GM18520 (cell line): Measurements from ENCODE around the gene PARD3.

Experiments used
- ATAC-seq: cut with Tn5 transposase; IDR thresholded peaks from one replicate; pipeline ENCODE4 v1.9.1; 2021; ENCODE audit not compliant: unreplicated experiment

The PARD3 gene

DNA sequence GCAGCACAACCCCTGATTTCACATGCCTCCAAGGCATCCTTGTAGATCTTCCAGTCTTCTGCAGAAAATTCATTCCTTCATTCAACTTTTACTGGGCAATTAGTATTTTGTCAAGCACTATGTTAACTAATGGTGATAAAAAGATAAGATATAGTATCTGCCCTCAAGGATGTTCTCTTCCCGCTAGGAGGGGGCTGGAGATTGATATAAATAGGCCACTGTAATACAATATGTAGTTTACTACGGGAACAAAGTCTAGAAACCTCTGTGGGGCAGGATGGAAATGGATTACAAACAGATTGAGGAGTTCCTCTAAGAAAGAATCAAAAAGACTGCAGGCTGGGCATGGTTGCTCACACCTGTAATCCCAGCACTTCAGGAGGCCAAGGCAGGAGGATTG, 10.3 kb upstream of the PARD3 start:
- ATAC-seq, result no peak

DNA sequence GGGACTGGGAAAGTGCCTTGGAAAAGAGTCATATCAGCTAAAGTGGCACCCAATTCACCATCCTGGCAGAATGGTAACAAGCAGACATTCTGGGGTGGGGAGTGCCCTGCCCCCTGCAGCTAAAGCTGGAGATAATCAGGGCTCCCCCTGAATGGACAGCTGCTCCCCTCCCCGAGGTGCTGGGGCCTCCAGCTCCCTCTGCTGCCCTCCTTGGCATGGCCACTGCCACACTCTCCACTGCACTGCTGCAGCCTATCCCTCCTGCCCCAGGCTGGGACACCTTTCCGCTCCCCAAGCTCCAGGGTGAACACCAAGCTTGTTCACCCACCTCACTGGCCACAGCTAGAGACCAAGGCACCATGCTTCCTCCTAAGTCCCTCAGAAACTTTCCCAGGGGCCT, 9.8 kb upstream of the PARD3 start:
- no peak for ATAC-seq

DNA sequence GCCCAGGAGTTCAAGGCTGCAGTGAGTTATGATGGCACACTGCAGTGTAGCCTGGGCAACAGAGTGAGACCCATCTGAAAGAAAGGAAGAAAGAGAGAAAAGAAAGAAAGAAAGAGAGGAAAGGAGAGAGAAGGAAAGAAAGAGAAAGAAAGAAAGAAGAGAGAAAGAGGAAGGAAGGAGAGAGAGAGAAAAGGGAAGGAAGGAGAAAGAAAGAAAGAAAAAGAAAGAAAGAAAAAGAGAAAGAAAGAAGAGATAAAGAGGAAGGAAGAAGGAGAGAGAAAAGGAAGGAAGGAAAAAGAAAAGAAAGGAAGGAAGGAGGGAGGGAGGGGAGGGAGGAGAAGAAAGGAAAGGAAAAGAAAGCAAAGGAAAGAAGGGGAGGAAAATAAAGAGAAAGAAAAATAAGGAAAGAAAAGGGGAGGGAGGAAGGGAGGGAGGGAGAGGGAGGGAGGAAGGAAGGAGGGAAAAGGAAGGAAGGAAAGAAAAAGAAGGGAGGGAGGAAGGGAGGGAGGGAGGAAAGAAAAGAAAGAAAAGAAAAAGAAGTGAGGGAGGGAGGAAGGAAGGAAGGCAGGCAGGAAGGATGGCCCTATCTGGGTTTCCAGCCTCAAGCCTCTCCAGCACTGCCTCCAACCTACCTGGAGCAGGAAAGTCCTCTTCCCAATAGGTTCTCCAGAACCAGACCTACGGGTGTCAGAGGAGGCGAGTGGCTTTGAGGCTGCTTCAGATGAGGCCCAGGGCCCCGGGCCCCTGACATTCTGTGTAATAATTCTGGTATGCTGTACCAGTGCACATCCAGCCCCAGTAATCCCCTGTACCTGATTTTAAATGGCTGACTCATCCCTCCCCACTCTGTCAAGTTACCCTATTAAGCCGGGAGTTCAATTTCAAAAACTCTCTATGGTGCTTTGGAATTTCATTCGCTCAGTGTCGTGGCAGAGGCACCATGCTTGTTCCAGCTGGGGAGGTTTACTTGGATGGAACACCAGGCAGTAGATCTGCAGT, 6.8 kb upstream of the PARD3 start:
- no peak for ATAC-seq

DNA sequence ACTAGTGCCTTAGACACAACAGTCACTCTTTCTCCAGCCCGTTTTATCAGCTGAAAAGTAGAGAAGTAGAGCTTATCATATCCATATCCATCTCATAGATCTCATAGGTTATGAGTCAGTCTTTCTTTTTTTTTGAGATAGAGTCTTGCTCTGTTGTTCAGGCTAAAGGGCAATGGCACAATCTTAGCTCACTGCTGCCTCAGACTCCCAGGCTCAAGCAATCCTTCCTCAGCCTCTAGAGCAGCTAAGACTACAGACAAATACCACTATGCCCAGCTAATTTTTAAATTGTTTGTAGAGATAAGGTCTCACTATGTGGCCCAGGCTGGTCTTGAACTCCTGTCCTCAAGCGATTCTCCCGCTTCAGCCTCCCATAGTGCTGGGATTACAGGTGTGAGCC, 2.5 kb upstream of the PARD3 start:
- ATAC-seq, result no peak

DNA sequence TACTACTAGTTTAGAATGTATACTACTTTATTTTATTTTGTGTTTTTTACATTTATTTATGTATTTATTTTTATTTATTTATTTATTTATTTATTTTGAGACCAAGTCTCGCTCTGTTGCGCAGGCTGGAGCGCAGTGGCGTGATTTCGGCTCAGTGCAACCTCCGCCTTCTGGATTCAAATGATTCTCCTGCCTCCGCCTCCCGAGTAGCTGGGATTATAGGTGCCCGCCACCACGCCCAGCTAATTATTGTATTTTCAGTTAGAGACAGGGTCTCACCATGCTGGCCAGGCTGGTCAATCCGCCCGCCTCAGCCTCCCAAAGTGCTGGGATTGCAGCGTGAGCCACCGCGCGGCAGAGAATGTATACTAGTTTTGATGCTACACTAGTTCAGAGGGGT, 2.0 kb upstream of the PARD3 start:
- no peak for ATAC-seq

DNA sequence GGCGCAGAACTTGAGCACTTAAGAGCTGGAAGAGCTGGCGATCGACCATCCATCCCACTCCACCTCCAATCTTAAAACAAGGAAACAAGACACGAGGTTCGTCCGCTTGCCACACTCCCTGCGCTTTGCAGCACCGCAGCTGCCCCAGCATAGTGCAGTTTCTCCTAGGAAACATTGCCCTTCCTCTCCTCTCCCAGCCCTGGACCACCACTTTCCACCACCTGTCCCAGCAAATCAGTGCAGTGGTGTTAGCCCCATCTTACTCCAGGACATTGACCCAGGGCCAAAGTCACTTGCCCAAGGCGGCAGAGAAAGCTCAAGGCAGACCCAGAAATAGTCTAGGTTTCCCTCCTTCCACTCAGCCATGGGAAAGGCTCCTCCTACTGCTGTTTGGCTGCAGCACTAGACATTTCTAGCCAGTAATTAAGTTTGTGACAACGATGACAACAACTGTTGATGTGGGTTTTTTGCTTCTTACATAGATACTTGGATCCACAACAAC, 1.5 kb upstream of the PARD3 start:
- no peak for ATAC-seq

DNA sequence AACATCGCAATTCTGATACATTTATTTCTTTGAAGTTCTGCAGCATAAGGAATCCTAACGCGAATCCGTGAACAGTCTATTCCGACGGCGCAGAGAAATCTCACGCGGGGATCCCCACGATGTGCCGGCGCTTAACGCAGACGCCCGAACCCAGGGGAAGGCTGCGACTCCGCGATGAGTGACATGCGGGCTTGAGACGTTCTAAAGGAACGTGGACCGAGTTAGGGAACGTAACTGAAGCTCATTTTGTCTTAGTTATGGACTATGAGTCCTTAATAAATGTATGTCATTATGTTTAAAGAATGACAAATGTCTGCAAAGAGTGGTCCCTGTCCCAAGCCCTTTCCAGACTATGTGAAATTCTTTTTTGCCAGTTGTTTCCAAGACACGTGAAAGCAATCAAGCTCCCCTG, 995 bp upstream of the PARD3 start:
- ATAC-seq, result no peak

DNA sequence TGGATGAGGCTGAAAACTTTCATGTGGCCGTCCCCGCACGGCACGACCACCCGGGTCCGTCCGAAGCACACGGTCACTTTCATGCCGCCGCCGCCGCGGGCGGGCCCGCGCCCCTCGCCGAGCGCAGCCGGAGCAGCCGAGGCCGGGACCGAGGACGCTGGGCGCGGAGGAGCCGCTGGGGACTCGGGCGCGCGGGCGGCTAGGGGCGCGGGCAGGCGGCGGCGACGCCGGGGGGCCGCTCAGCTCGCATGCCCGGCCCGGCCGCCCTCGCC, 247 bp downstream of the PARD3 start:
- no peak for ATAC-seq

DNA sequence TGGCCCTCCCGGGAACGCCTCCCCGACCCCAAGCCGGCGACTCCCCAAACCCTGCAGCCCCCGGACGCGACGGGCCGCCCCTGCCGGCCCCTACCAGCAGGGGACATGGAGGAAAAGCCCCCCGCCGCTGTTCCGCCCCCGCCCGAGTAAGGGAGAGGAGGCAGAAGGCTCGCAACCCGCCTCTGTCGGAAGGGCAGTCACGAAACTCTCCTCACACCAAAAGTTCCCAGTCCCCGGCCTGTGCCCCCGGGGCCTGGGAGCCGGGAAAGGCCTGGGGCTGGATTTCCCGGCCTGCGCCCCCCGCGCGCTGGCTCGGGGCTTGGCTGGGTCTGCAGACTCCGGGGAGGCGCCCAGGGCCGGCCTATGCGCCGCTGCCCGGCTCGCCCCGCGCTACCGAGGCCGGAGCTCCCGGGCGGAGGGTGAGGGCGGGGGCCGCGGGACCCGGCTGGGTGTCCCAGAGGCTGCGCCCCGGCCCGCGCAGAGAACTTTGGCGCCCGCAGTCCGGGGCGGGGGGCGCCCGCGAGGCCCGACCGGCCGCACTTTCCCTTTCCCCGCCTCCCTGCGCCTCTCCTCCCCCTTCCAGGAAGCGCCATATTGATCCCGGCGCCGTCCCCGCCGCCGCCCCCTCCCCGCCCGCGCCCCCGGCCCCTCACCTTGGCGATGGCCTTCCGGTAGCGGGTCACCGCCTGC, 728 bp downstream of the PARD3 start:
- no peak for ATAC-seq

DNA sequence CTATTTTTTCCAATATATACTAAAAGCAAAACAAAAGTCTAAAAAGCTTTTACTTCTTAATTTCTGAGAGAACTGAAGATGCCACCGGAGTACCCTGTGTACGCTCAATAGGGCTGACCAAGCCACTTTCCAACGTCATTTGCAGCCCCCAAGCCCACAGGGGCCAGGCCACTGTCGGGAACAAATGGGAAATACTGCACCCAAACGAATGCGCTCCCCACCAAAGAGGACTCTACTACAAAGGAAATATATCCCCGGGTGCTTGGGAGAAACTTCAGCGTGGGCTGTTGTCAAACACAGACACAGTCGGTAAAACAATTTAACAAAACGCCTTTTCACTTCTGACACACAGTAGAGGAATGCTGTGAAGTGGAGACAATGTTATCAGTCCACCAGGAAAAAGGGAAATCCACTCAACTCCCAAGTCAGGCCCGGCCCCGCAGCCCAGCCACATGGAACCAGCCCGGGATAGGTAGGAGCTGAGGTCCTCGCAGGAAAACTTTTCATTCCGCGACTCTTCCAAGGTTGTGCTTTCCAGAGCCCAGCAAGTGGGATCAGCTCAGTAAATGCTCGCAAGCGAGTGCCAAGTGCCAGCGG, 1.4 kb downstream of the PARD3 start:
- no peak for ATAC-seq

DNA sequence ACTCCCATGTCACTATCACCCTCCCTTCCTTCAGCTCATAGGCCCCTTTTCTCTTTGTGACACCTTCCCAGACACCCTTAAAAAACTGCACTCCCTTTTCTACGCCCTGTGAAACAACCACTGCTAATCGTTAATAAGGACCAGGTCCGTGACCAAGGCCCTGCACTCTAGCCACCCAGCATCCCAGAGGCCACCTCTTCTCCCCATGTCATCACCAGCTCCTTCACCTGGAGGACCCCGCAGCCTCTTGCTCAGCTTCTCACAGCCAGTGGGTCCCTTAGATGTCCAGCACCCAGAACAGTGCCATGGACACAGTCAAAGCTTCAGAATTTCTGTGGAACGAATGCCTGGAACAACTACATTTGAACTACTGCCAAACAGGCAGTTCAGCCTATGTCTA, 2.3 kb downstream of the PARD3 start:
- no peak for ATAC-seq

DNA sequence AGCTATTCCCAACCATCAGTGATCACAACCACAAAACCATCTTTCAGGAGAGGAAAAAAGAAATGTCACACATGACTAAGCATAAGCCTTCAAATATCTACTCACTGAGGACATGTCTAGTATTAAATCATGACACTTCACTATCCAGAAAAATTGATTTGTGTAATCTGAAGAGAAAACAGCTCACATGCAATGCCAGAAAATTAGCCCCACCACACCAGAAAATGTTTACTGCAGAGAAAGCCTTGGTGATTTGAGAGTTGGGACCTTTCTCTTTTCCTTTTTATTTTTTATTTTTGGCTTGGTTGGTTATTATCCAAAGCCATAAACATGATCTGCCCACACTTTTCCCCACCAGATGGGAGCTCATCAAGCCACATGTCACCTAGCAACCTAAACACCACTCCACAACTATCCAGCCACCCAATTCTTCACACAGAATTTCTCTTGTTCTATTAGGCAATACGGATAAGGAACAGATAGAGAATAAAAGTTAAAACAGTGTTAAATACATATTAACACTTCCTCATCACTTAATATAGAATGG, 3.1 kb downstream of the PARD3 start:
- ATAC-seq, result no peak

DNA sequence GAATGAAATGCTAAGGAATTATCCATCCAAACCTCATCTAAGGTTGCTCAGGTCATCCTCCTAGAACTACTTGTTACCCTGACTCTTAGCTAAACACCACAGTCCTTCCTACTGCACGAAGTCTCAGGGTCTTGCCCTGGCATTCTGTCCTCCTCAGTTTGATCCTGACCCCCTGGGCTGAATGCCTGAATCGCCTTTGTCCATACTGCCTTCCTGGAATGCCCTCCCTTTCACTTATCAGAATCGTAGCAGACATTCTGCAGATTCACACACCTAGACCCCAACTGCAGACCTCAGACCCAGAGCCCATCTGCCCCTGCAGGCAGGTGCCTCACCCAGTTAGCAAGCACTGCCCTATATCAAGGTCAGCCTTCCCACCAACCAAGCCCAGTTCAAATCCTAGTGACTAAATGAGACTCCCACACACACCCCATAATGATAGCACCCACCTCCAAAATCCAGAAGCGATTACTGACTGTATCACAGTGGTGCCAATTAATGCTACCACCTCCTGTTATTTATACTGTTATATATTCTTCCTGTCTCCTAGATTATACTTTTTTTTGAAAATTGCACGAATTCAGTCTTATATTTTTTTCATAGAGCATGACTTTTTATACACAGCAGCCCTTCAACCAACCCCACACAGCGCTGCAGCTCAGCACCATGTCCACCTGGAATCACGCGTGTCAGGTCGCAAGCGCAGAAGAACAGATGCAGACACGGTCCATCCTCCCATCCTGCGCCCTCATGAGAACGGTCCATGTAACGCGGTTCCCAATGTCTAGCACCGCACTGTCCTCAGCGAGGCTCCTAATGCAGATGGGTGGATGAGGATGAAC, 3.7 kb downstream of the PARD3 start:
- ATAC-seq, result no peak

DNA sequence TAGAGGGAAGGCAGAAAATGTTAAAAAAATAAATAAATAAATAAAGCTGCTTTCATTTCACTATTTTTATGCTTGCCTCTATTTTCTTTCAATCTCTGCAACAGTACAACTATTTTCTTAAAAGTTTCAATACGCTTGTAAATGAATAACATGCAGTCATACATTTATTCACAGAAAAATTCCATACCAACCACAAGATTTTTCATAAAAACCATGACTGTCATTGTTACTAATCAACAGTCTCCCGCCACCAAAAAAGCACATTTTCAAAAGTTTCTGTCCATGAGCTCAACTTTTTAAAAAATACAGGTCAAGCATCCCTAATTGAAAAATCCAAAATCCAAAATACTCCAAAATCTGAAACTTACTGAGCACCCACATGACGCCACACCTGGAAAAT, 5.3 kb downstream of the PARD3 start:
- ATAC-seq, result no peak

DNA sequence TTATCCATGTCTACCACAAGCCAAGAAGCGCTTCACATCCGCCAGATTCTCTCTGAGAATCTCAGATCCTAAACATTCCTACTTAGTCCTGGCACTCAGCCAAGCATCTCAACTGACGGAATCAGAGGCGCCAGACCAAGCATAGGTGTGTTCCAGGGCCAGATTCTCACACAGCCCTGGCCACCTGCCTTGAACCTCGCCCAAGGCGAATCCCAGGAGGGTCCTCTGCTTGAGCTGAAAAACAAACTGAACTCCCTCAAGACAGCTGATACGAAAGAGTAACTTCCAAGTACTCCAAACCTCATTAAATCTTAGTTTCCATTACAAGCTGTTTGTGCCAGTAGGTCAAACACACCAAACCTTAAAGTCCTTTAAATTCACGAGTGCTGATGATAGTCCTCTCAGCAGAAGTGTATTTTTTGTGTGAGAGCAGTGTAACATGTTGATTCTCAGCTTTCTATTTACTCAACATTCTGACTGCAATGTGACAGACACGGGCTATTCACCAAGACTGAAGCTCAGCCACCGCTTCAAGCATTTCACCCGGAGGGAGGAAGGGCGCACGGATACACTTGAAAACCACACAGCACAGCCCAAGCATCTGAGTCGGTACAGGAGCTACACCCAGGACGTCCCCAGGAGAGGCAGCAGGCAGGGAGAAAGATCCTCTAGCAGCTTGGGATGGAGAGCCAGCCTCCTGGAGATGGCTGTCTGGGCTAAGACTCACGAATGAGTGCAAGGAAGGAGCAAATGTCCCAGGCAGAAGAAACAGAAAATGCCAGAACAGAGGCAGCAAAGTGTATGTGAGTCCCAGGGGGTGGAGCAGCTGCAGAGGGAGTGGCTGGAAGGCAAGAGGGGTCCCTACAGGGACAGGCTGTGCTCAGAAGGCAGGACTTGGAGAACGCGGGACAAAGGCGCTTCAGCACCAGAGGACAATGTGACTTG, 6.0 kb downstream of the PARD3 start:
- ATAC-seq, result no peak

DNA sequence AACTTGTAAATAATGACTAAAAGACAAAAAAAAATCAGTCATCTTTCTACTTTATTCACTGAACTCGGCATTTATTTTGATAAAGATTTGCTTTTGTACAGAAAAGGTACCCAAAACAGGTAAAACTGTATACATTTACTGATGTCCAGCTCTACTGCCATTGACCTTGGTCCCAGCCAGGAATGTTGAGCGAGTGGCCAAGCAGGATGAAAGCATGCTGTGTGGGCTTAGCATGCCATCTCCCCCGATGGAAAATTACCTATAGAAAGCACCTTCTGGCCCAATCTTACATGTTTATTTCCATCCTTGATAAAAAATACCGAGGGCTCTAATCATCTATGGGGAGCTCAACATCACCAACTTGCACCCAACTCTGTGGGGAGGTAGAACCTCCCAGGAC, 6.8 kb downstream of the PARD3 start:
- ATAC-seq, result no peak

DNA sequence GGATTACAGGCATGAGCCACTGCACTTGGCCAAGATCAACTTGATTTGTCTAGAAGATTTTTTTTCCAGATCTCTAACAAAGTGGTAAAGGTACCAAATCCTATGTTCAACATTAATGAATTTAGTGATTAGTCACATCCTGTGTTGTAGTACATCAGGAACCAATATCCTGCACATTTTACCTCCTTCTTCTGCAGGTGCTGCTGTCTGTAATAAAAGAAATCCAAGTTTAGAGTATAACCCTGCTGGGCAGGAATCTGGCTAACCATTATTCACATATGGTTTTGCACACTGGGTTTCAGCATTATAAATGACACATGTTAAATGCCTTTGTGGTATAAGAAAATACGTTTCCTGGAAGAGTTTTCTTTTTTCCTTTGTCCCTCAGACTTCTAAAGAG, 10.8 kb downstream of the PARD3 start:
- no peak for ATAC-seq

DNA sequence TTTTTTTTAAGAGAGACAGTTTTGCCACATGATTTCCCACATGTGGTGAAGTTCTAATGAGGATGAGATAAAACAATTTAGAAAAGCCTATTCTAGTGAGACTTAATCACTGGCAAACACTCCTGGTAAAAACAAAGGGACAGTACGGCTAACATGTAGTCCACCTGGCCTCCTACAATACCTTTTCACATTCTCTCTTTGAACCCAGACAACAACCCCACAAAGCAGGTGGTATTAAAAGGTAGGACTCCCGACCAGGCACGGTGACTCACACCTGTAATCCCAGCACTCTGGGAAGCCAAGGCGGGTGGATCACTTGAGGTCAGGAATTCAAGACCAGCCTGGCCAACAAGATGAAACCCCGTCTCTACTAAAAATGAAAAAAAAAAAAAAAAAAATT, 12.4 kb downstream of the PARD3 start:
- no peak for ATAC-seq

DNA sequence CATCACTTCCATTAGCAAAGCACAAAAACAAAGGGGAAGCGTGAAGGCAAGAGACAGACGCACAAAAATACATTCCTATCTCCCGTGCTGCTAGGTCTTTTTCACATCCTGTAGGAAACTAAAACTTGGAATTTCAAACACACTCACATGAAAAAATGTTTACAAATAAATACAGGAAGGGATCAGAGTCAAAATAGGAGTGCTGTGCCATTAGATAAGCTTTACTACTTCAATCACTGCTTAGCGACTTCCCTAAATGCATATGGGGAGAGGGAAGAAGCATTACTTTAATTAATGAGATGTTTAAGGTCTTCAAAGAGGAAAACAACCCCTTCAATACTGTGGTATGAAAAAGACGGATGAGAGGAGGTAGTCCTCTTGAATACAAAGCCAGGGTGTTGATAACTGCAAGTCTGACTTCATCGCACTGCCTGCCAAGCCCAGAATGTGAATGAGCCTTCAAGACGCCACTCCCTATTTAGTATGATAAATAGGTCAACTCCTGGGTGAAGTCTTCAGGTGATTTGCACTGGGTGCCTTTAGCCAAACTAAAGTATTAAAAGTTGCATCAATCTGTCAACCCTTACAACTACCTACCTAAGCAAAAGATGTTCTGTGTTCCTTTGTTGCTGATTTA, 13.9 kb downstream of the PARD3 start:
- ATAC-seq, result no peak
